Posterior vena cava (tissue), 2 donors: Measurements from ENCODE around the gene CAPN10. TPM values are rescaled to one million over a fixed set of nuclear protein-coding genes. Genes with fewer than 3 reads are reported as not detected.

Source experiments
- DNase-seq: peaks from one replicate; pipeline ENCODE4 v3.0.0-alpha.2; 2020; ENCODE audit warnings: low spot score
- intact Hi-C, 2 donors: fragments of 100-400 bp; cut with DNase I; formaldehyde crosslinking; loops; one replicate each; pipeline versions ENCODE4 v1.14.1 to v1.14.2; 2022 to 2023
- total RNA-seq, 2 donors: library from RNA; stranded (reverse); fragmentation: NEBNext Ultra II Directional; extraction: Animal tissue kit (Norgen Biotek cat#: 25700); gene quantifications; one replicate each; pipeline ENCODE4 v1.2.1, GENCODE V29; 2021
- donor health status: DM: yes; HTN: yes; CAD: no.
- donor health status: DM: yes; HTN: yes; CAD: no.

CAPN10 gene
- total RNA-seq, 2 donors from 2014 or later = 18.6 to 22.6 TPM

- intact Hi-C loops = no loop called here
- DNase-seq = peak; percentile 70
Measured at GRCh38 chr2:240597419-240598181, 11.1 kb downstream of the CAPN10 start.

- intact Hi-C loops = no loop called here
- peak; percentile 72 for DNase-seq
Measured at GRCh38 chr2:240598311-240598911, 11.9 kb downstream of the CAPN10 start.

- DNase-seq = peak; percentile 67
- intact Hi-C loops = no loop called here
Measured at GRCh38 chr2:240599141-240599583, 12.6 kb downstream of the CAPN10 start.

- no peak for DNase-seq
- intact Hi-C loops = no loop called here
Measured at GRCh38 chr2:240600451-240600961, 14.0 kb downstream of the CAPN10 start.

GRCh38 chr2:240601061-240601830 is 14.7 kb downstream of the CAPN10 start:
- intact Hi-C loops = no loop called here
- no peak for DNase-seq

- peak; percentile 79 for DNase-seq
- intact Hi-C loops = no loop called here
Measured at GRCh38 chr2:240601831-240602160, 15.3 kb downstream of the CAPN10 start.

- peak; percentile 66 for DNase-seq
- intact Hi-C loops = no loop called here
Measured at GRCh38 chr2:240602266-240603050, 15.9 kb downstream of the CAPN10 start.

- intact Hi-C loops = no loop called here
- no peak for DNase-seq
Measured at GRCh38 chr2:240603081-240603835, 16.7 kb downstream of the CAPN10 start.

GRCh38 chr2:240603846-240604245 is 17.3 kb downstream of the CAPN10 start:
- peak; percentile 83 for DNase-seq
- intact Hi-C loops = no loop called here

- intact Hi-C loops = no loop called here
- peak; percentile 89 for DNase-seq
Measured at GRCh38 chr2:240604291-240604938, 17.9 kb downstream of the CAPN10 start.

GRCh38 chr2:240604939-240605716 is 18.6 kb downstream of the CAPN10 start:
- intact Hi-C loops = loop anchor here in 1 of 2 donors (5.0 kb wide), 1 partner anchor 837 kb away; no protein-coding TSS in a partner anchor
- peak; percentile 79 for DNase-seq

- peak; percentile 73 for DNase-seq
- intact Hi-C loops = loop anchor here in 1 of 2 donors (5.0 kb wide), 1 partner anchor 836 kb away; no protein-coding TSS in a partner anchor
Measured at GRCh38 chr2:240605867-240606743, 19.6 kb downstream of the CAPN10 start.

GRCh38 chr2:240611601-240612210 is 25.2 kb downstream of the CAPN10 start:
- intact Hi-C loops = no loop called here
- peak; percentile 62 for DNase-seq

- no peak for DNase-seq
- intact Hi-C loops = no loop called here
Measured at GRCh38 chr2:240613781-240614180, 27.2 kb downstream of the CAPN10 start.

- intact Hi-C loops = no loop called here
- DNase-seq = peak; percentile 47
Measured at GRCh38 chr2:240614391-240614790, 27.9 kb downstream of the CAPN10 start.

GRCh38 chr2:240615396-240615795 is 28.9 kb downstream of the CAPN10 start:
- intact Hi-C loops = no loop called here
- no peak for DNase-seq
